Adipose tissue (tissue), 3 donors: ENCODE measurements around the gene TBC1D25. TPM values are rescaled to one million over a fixed set of nuclear protein-coding genes. Genes with fewer than 3 reads are reported as not detected.

Experiments used
- H3K27ac ChIP-seq: one replicate; pipeline ENCODE4 v1.5.1; 2013; ENCODE audit warnings: low read depth, low read length
- WGBS, 3 donors: extraction: QIAGEN DNeasy Blood & Tissue Kit; methylation state at CpG; one replicate each; pipeline ENCODE4 v1.1.7; 2013; 5-methylcytosine and 5-hydroxymethylcytosine counted together
- polyA plus RNA-seq, 3 donors: library from polyadenylated mRNA; stranded (reverse); fragments of 200-250 nt; gene quantifications; one replicate each; pipeline ENCODE4 v1.2.3, GENCODE V29; 2013
- donor health status: healthy with polysubstance abuse.
- donor health status: Bipolar disorder and iron deficiency.
- donor health status: healthy.

Gene TBC1D25
- polyA plus RNA-seq, 3 donors = 5.5 to 11.7 (median 7.6) TPM

DNA sequence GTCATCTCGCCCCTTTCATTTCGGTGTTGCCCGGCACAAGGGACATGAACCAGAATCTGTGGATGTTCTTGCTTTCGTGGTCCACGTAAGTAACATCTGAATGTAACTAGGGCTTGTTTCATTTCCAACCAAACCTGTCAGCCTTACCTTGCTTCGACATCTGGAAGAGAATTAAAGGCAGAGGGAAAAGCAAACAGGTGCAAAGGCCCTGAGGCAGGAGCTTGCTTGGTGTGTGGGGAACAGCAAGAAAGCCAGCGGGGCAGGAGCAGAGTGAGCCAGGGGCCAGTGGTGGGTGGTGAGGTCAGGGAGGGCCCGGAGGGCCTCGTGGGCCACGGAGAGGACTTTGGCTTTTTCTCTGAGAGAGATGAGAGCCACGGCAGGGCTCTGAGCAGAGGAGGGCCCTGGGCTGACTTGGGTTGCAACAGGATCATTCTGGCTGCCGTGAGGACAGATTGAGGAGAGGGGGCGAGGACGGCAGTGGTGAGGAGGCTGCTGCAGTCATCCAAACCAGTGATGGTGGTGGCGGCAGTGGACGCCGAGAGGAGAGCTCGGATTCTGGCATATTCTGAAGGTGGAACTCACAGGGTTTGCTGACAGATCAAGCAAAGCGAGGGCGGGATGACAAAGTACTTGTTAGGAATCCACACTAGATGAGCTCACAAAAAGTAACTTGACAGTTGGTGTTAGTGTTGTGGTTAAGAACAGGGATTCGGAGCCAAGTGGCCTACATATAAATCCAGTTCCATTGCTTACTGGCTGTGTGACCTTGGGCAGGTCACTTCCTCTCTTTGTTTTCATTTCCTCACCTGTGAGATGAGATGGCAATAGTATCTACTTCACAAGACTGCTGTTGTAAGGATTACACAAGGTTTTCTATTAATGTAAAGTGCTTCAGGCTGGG lies 50.9 kb downstream of the TBC1D25 start:
- H3K27ac ChIP-seq = no peak overlapping the region
- WGBS, 3 donors = 79 to 89% (median 82%) methylated on average over 19 to 21 of the region's 21 CpGs

DNA sequence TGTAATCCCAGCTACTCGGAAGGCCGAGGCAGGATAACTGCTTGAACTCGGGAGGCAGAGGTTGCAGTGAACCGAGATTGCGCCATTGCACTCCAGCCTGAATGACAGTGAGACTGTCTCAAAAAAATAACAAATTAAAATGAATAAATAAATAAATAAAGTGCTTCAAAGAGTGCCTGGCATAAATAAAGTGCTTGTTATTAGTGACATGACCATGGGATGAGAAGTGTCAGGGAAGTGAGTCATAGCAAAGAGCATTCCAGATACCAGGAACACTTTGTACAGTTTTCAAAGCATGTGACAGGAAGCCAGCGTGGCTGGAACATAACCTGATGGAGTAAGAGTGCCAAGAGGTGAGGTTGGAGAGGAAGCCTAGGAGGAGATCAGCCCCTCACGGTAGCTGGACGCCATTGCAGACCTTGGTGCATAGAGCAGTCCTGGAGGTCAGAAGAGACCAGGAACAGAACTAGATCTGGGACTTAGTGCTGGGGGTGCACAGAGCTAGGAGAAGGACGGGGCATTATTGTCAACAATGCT lies 51.8 kb downstream of the TBC1D25 start:
- WGBS, 3 donors = 41 to 77% (median 60%) methylated on average over 9 of the region's 9 CpGs
- no peak overlapping the region for H3K27ac ChIP-seq

DNA sequence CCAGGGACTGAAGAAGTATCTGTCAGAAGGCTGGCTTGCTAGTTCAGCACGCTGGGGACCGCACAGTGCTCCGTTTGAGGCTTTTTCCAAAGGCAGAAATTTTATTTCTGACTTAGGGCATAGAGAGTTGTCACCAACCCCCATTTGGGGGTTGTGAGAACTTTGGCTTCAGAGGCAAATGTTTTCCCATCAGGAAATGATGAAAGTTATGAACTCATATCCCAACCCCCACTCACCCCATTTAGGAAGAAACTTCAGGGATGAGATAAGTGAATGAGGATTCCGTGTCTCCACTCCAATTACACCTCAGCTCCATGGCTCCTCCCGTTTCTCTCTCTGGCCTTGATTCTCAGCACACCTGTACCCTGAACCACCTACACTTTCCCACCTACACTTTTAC lies 53.5 kb downstream of the TBC1D25 start:
- no peak overlapping the region for H3K27ac ChIP-seq
- 73 to 77% (median 74%) methylated on average over 5 of the region's 5 CpGs for WGBS, 3 donors

DNA sequence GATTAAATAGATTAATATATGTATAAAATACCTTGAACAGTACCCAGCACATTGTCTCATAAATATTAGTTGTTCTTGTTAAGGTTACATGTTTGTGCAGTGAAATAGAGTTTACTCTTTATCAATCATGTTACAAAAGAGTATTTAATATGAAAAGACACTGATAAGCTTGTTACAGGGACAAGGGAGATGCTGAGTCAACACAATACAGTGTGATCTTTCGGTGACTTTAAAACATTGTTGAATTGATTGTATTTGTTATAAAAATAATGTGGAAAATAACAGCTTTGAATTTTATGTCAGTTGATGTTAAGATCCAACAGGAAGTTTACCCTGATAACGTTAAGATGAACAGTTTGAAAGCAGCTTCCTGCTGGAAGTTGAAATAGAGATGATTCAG lies 56.4 kb downstream of the TBC1D25 start:
- 22 to 54% (median 45%) methylated on average over 2 of the region's 2 CpGs for WGBS, 3 donors
- no peak overlapping the region for H3K27ac ChIP-seq

DNA sequence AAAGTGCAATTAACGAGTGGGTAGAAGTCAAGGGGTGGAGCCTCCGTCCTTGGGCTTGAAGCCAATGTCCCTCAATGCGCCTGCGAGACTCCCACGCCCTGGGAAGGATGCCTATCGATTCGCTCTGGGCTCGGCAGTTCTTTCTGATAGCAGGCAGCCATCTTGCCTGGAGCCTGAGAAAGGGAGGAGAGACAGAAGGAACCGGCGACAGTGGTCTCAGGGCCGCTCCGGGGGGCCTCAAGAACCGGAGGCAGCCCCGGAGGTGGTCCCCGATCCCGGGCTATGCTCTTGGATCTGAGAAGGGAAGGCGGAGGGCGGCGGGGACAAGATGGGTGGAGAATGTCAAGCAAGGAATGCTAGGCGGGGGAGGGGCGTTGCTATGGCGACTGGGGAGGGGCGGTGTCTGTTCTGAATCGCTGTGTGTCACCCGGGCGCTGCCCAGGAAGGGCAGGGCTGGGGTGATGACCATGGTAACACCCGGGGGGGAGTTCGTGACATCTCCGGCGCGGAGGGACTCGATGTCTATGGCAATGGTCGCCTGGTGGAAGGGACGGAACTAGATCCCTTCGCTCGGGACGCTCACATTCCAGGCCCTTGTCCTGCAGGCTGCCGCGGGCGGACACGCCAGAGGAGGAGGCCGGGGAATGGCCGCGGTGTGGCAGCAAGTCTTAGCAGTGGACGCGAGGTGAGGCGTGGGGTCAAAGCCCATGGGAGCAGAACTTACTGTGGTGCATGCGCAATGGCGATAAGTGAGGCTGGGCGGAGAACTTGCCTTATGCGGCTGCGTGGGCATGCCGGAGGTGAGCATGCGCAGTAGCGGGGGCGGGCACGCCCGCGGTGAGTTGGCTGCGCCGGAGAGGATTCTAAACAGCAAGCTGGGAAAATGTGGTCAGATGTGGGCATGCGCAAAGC lies 58.1 kb downstream of the TBC1D25 start, which contains the start of gene WDR13:
Gene WDR13, plus strand, starts transcription at position 140 of the 912 bp plus-strand sequence. Its CDS starts 505 bp downstream, at position 645.
- WGBS, 3 donors = 0 to 38% (median 0%) methylated on average over 33 to 62 of the region's 62 CpGs

DNA sequence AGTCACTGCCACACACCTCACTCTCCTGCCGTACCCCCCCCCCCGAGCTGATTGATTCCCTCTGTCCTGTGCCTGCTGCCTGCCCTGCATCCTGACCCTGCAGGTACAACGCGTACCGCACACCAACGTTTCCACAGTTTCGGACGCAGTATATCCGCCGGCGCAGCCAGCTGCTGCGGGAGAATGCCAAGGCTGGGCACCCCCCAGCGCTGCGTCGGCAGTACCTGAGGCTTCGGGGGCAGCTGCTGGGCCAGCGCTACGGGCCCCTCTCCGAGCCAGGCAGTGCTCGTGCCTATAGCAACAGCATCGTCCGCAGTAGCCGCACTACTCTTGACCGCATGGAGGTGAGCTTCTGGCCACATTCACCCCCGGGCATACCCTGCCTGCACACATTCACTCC lies 59.1 kb downstream of the TBC1D25 start:
- no peak overlapping the region for H3K27ac ChIP-seq
- WGBS, 3 donors = 85 to 89% (median 87%) methylated on average over 22 to 25 of the region's 25 CpGs

More for the DNA sequence above, 58.1 kb downstream of the TBC1D25 start, which contains the start of gene WDR13:
- peak within 1 kb of the TSS; percentile 96 for H3K27ac ChIP-seq

DNA sequence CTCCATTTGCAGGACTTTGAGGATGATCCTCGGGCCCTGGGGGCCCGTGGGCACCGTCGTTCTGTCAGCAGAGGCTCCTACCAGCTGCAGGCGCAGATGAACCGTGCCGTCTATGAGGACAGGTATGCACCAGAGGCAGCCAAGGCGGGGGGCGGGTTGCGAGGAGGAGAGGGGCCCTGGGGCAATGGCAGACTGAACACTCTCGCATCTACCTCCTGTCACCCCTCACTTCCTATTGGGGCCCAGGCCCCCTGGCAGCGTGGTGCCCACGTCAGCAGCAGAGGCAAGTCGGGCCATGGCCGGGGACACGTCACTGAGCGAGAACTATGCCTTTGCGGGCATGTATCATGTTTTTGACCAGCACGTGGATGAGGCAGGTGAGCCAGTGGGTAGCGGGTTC lies 59.8 kb downstream of the TBC1D25 start:
- 94 to 96% (median 95%) methylated on average over 13 to 20 of the region's 20 CpGs for WGBS, 3 donors
- no peak overlapping the region for H3K27ac ChIP-seq

DNA sequence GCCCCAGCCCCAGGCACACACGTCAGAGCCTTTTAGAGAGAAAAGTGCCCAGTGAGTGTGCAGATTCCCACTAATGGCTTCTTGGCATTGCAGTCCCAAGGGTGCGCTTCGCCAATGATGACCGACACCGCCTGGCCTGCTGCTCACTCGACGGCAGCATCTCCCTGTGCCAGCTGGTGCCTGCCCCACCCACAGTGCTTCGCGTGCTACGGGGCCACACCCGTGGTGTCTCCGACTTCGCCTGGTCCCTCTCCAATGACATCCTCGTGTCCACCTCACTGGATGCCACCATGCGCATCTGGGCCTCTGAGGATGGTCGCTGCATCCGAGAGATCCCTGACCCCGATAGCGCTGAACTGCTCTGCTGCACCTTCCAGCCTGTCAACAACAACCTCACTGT lies 60.7 kb downstream of the TBC1D25 start:
- WGBS, 3 donors = 86 to 93% (median 92%) methylated on average over 17 to 19 of the region's 19 CpGs
- H3K27ac ChIP-seq = no peak overlapping the region

DNA sequence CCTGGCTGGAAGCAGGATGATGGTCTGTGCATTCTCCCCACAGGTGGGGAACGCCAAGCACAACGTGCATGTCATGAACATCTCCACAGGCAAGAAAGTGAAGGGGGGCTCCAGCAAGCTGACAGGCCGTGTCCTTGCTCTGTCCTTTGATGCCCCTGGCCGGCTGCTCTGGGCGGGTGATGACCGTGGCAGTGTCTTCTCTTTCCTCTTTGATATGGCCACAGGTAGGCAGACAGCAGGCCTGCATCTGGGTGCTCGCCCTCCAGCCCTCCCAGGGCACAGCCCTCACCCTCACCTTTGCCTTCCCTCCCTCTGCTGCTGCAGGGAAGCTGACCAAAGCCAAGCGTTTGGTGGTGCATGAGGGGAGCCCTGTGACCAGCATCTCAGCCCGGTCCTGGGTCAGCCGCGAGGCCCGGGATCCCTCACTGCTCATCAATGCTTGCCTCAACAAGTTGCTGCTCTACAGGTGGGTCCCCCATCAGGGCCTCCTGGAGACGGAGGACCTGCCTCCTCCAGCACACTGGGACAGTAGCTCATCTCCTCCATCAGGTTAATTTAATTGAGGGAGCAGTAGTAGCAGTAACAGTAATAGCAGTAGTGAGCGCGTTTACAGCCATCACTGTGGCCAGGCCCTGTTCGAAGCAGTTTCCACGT lies 62.4 kb downstream of the TBC1D25 start:
- H3K27ac ChIP-seq = no peak overlapping the region
- 74 to 90% (median 82%) methylated on average over 12 to 17 of the region's 17 CpGs for WGBS, 3 donors

DNA sequence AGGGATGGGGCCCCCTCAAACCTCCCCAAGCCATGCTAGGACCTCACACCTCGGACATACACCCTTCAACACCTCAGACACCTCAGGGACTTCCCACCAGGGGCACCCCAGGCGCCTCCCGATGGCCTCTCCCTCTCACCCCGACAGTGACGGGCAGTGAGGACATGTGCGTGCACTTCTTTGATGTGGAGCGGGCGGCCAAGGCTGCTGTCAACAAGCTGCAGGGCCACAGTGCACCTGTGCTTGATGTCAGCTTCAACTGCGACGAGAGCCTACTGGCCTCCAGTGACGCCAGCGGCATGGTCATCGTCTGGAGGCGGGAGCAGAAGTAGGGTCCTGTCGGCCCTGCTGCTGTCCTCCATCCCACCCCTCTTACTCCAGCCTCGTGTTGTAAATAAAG lies 65.2 kb downstream of the TBC1D25 start:
- 89 to 95% (median 94%) methylated on average over 14 to 16 of the region's 16 CpGs for WGBS, 3 donors
- H3K27ac ChIP-seq = no peak overlapping the region

DNA sequence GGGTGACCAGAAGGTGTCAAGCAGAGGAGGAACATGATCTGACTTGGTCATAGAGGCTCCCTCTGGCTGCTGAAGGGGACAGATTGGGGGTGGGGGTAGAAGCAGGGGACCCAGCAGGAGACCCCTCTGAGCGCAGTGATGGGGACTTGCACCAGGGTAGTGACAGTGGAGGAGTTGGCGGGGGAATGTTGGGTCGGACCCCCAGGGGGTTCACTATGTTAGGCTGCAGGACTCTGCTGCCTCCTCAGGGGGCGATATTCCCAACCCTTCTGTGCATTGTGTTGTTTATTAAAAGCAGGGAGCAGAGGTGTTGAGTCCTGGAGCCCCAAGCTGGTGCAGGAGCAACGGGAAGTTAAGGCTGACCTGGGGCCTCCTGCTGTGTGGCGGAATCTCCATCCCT lies 66.6 kb downstream of the TBC1D25 start:
- WGBS, 3 donors = 68 to 79% (median 74%) methylated on average over 5 to 6 of the region's 6 CpGs
- H3K27ac ChIP-seq = no peak overlapping the region

DNA sequence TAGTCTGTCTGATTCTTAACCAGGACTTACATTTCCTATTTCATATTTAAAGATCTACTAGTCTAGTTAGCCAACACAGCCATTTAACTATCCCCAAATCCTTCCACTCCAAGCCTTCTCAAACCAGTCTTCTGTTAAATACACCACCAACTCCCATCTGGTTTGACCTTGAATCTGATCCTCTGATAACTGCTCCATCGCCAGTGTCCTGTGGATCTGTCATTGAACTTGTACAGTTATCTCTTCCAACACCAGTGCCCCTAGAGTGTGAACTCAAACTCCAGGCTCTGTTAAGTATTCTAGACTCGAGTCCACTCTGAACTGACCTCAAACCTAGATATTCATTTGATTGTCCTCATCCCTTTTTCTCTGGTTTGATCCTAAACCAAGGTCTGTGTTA lies 72.2 kb downstream of the TBC1D25 start:
- no peak overlapping the region for H3K27ac ChIP-seq
- 46 to 76% (median 66%) methylated on average over 2 of the region's 2 CpGs for WGBS, 3 donors

Other genes with a start within 250 kb of the TBC1D25 start
- gene SSX3, start 183.0 kb upstream of the TBC1D25 start, polyA plus RNA-seq = not detected
- not detected for gene SSX4, start 156.2 kb upstream of the TBC1D25 start, polyA plus RNA-seq
- not detected for gene SSX4B, start 127.8 kb upstream of the TBC1D25 start, polyA plus RNA-seq
- 100 to 1,000 TPM in 1 of 3 donors, 1 to 10 TPM in 2; 4.3 to 222 (median 6.5) TPM for gene SLC38A5, start 69.5 kb upstream of the TBC1D25 start, polyA plus RNA-seq
- gene FTSJ1, start 63.5 kb upstream of the TBC1D25 start, polyA plus RNA-seq = 10 to 100 TPM; 22.3 to 43.7 (median 30.7) TPM
- gene PORCN, start 30.7 kb upstream of the TBC1D25 start, polyA plus RNA-seq = 1 to 10 TPM; 4.8 to 9.2 (median 5.6) TPM
- gene EBP, start 17.9 kb upstream of the TBC1D25 start, polyA plus RNA-seq = 10 to 100 TPM; 35.9 to 47.2 (median 38.4) TPM
- gene RBM3, start 34.8 kb downstream of the TBC1D25 start, polyA plus RNA-seq = 100 to 1,000 TPM; 121 to 291 (median 164) TPM
- gene WDR13, start 57.8 kb downstream of the TBC1D25 start, polyA plus RNA-seq = 100 to 1,000 TPM; 143 to 172 (median 170) TPM
- 10 to 100 TPM in 1 of 3 donors, 1 to 10 TPM in 2; 1.6 to 11.7 (median 9.6) TPM for gene WAS, start 144.1 kb downstream of the TBC1D25 start, polyA plus RNA-seq
- 1 to 10 TPM; 2.8 to 5.7 (median 2.9) TPM for gene SUV39H1, start 157.0 kb downstream of the TBC1D25 start, polyA plus RNA-seq
- under 1 TPM in 1 of 3 donors, not detected in 2; 0.22 TPM for gene GLOD5, start 222.0 kb downstream of the TBC1D25 start, polyA plus RNA-seq
- gene GATA1, start 246.9 kb downstream of the TBC1D25 start, polyA plus RNA-seq = under 1 TPM in 1 of 3 donors, not detected in 2; 0.07 TPM